ENCODE measurements around the gene NEK6.

DNA sequence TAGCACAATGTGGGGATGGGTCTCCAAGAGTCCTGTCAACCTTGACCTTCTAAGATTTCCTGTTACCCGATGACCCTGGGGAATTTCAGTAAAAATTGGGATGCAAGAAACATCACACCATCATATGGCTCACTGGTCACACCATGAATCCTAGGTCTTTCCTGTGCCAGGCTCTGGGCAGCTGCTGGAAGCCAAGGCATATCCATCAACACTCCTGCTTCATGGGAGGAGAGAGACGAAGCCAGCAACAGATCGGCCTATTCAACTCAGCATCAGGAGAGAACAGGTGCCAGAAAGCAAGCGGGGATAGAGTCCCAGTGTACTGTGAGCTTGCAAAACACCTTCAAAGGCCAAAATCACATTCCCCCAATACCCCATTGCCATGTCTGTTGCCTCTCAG, 6.5 kb upstream of the NEK6 start:
- TF ChIP-seq, protein P1, sequence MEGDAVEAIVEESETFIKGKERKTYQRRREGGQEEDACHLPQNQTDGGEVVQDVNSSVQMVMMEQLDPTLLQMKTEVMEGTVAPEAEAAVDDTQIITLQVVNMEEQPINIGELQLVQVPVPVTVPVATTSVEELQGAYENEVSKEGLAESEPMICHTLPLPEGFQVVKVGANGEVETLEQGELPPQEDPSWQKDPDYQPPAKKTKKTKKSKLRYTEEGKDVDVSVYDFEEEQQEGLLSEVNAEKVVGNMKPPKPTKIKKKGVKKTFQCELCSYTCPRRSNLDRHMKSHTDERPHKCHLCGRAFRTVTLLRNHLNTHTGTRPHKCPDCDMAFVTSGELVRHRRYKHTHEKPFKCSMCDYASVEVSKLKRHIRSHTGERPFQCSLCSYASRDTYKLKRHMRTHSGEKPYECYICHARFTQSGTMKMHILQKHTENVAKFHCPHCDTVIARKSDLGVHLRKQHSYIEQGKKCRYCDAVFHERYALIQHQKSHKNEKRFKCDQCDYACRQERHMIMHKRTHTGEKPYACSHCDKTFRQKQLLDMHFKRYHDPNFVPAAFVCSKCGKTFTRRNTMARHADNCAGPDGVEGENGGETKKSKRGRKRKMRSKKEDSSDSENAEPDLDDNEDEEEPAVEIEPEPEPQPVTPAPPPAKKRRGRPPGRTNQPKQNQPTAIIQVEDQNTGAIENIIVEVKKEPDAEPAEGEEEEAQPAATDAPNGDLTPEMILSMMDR (IDR thresholded peaks at IDR 0.05; ENCODE audit: low read depth, low read length) = no peak
- TF ChIP-seq EZH2phosphoT487 (IDR thresholded peaks at IDR 0.05; ENCODE audit: low read depth) = no peak
